Mucosa of rectum (tissue), 2 donors: ENCODE results near the gene FUBP3.

Source experiments
- H3K27ac ChIP-seq, 2 donors: one replicate each; pipeline ENCODE4 v1.7.0; 2013; ENCODE audit warnings: inconsistent platforms in 2 of 2, low read depth in 2 of 2, low read length in 2 of 2
- H3K27me3 ChIP-seq, 2 donors: one replicate each; pipeline ENCODE4 v1.7.0; 2013; ENCODE audit warnings: low read length in 2 of 2; ENCODE audit not compliant: control insufficient read depth in 2 of 2, insufficient read depth in 2 of 2
- H3K36me3 ChIP-seq, 2 donors: one replicate each; pipeline ENCODE4 v1.7.0; 2013; ENCODE audit warnings: low read length in 2 of 2; ENCODE audit not compliant: control insufficient read depth in 2 of 2, insufficient read depth in 2 of 2
- H3K4me1 ChIP-seq, 2 donors: one replicate each; pipeline ENCODE4 v1.7.0; 2013; ENCODE audit warnings: low read length in 2 of 2, mild to moderate bottlenecking in 1 of 2; ENCODE audit not compliant: control insufficient read depth in 2 of 2, insufficient read depth in 2 of 2
- H3K4me3 ChIP-seq, 2 donors: one replicate each; pipeline ENCODE4 v1.7.0; 2013; ENCODE audit warnings: low read length in 2 of 2
- H3K9ac ChIP-seq, 2 donors: one replicate each; pipeline ENCODE4 v1.7.0; 2013; ENCODE audit warnings: low read length in 2 of 2, low read depth in 1 of 2, mild to moderate bottlenecking in 1 of 2
- H3K9me3 ChIP-seq, 2 donors: one replicate each; pipeline ENCODE4 v1.7.0; 2013; ENCODE audit warnings: low read length in 2 of 2; ENCODE audit not compliant: control insufficient read depth in 2 of 2
- donor health status: healthy.
- donor health status: Normal muscosa, but diverticular disease.

FUBP3 gene

GRCh38 chr9:130579738-130580463, 524 bp downstream of the FUBP3 start:
- H3K9me3 ChIP-seq: no peaks in the 10 kb centered on the region
- H3K27me3 ChIP-seq: no peaks in the 10 kb centered on the region
- H3K4me3 ChIP-seq: peak overlapping the region; percentile 81 to 98

GRCh38 chr9:130581766-130582165, 2.4 kb downstream of the FUBP3 start:
- H3K27ac ChIP-seq: no peak overlapping the region
- no peak overlapping the region for H3K9ac ChIP-seq
- no peaks in the 10 kb centered on the region for H3K27me3 ChIP-seq
- no peak overlapping the region for H3K4me3 ChIP-seq
- peaks cover 13 to 16% of the 10 kb centered on the region in 2 donors for H3K4me1 ChIP-seq
- no peaks in the 10 kb centered on the region for H3K9me3 ChIP-seq
- H3K36me3 ChIP-seq: peaks cover 2 to 3% of the 10 kb centered on the region in 2 donors

More at GRCh38 chr9:130579738-130580463, 524 bp downstream of the FUBP3 start:
- Histone ChIP-seq H3K9ac (peak overlapping the region; percentile 73 to 87), H3K36me3 (peaks cover 0 to 2% of the 10 kb centered on the region in 2 donors), H3K27ac (peak overlapping the region; percentile 50 to 88), H3K4me1 (peaks cover 16 to 17% of the 10 kb centered on the region in 2 donors)

- H3K36me3 ChIP-seq: peaks cover 2 to 3% of the 10 kb centered on the region in 2 donors
- no peaks in the 10 kb centered on the region for H3K27me3 ChIP-seq
- peaks cover 13 to 14% of the 10 kb centered on the region in 2 donors for H3K4me1 ChIP-seq
- no peak overlapping the region for H3K9ac ChIP-seq
- H3K9me3 ChIP-seq: no peaks in the 10 kb centered on the region
- H3K27ac ChIP-seq: no peak overlapping the region
- H3K4me3 ChIP-seq: no peak overlapping the region
Measured at GRCh38 chr9:130583271-130583670, 3.9 kb downstream of the FUBP3 start.

- Histone ChIP-seq H3K27ac (no peak overlapping the region), H3K4me1 (no peaks in the 10 kb centered on the region), H3K27me3 (no peaks in the 10 kb centered on the region), H3K9me3 (no peaks in the 10 kb centered on the region), H3K36me3 (peaks cover 0 to 3% of the 10 kb centered on the region in 2 donors), H3K4me3 (no peak overlapping the region), H3K9ac (no peak overlapping the region)
Measured at GRCh38 chr9:130587921-130588320, 8.5 kb downstream of the FUBP3 start.

- no peak overlapping the region for H3K27ac ChIP-seq
- H3K4me3 ChIP-seq: no peak overlapping the region
- no peak overlapping the region for H3K9ac ChIP-seq
- H3K9me3 ChIP-seq: no peaks in the 10 kb centered on the region
- peaks cover 0 to 3% of the 10 kb centered on the region in 2 donors for H3K36me3 ChIP-seq
- no peaks in the 10 kb centered on the region for H3K27me3 ChIP-seq
- no peaks in the 10 kb centered on the region for H3K4me1 ChIP-seq
Measured at GRCh38 chr9:130588416-130588815, 9.0 kb downstream of the FUBP3 start.

- no peak overlapping the region for H3K27ac ChIP-seq
- H3K36me3 ChIP-seq: peaks cover 0 to 3% of the 10 kb centered on the region in 2 donors
- no peaks in the 10 kb centered on the region for H3K9me3 ChIP-seq
- no peak overlapping the region for H3K4me3 ChIP-seq
- no peaks in the 10 kb centered on the region for H3K27me3 ChIP-seq
- no peaks in the 10 kb centered on the region for H3K4me1 ChIP-seq
- no peak overlapping the region for H3K9ac ChIP-seq
Measured at GRCh38 chr9:130589754-130590153, 10.4 kb downstream of the FUBP3 start.

- Histone ChIP-seq H3K27ac (no peak overlapping the region), H3K9me3 (no peaks in the 10 kb centered on the region)
Measured at GRCh38 chr9:130590305-130590704, 10.9 kb downstream of the FUBP3 start.

GRCh38 chr9:130593020-130593419, 13.6 kb downstream of the FUBP3 start:
- no peaks in the 10 kb centered on the region for H3K9me3 ChIP-seq
- H3K36me3 ChIP-seq: peaks cover 13 to 17% of the 10 kb centered on the region in 2 donors
- H3K27me3 ChIP-seq: no peaks in the 10 kb centered on the region
- H3K4me3 ChIP-seq: no peak overlapping the region
- no peak overlapping the region for H3K9ac ChIP-seq
- H3K4me1 ChIP-seq: no peaks in the 10 kb centered on the region
- no peak overlapping the region for H3K27ac ChIP-seq

More at GRCh38 chr9:130590305-130590704, 10.9 kb downstream of the FUBP3 start:
- no peak overlapping the region for H3K4me3 ChIP-seq
- H3K9ac ChIP-seq: no peak overlapping the region
- no peaks in the 10 kb centered on the region for H3K4me1 ChIP-seq
- peaks cover 2 to 3% of the 10 kb centered on the region in 2 donors for H3K36me3 ChIP-seq
- no peaks in the 10 kb centered on the region for H3K27me3 ChIP-seq

GRCh38 chr9:130597228-130597627, 17.9 kb downstream of the FUBP3 start:
- H3K4me3 ChIP-seq: no peak overlapping the region
- no peaks in the 10 kb centered on the region for H3K4me1 ChIP-seq
- no peaks in the 10 kb centered on the region for H3K9me3 ChIP-seq
- H3K36me3 ChIP-seq: peaks cover 23 to 27% of the 10 kb centered on the region in 2 donors
- H3K9ac ChIP-seq: no peak overlapping the region
- no peak overlapping the region for H3K27ac ChIP-seq
- no peaks in the 10 kb centered on the region for H3K27me3 ChIP-seq

- H3K4me1 ChIP-seq: no peaks in the 10 kb centered on the region
- H3K9me3 ChIP-seq: no peaks in the 10 kb centered on the region
- H3K9ac ChIP-seq: no peak overlapping the region
- no peak overlapping the region for H3K4me3 ChIP-seq
- H3K36me3 ChIP-seq: peaks cover 23 to 27% of the 10 kb centered on the region in 2 donors
- H3K27me3 ChIP-seq: no peaks in the 10 kb centered on the region
- H3K27ac ChIP-seq: no peak overlapping the region
Measured at GRCh38 chr9:130598188-130598587, 18.8 kb downstream of the FUBP3 start.
